HG02852 (cell line): ENCODE measurements around the gene ATL1.
"Not testable (repeated sequence)": the region's sequence is repeated elsewhere in the genome, so short reads cannot be mapped to it uniquely, and the experiment has no call there.

ENCODE experiments used
- ATAC-seq: cut with Tn5 transposase; IDR thresholded peaks from one replicate; pipeline ENCODE4 v1.9.1; 2021; ENCODE audit warnings: mild to moderate bottlenecking, moderate library complexity; ENCODE audit not compliant: unreplicated experiment

The ATL1 gene

DNA sequence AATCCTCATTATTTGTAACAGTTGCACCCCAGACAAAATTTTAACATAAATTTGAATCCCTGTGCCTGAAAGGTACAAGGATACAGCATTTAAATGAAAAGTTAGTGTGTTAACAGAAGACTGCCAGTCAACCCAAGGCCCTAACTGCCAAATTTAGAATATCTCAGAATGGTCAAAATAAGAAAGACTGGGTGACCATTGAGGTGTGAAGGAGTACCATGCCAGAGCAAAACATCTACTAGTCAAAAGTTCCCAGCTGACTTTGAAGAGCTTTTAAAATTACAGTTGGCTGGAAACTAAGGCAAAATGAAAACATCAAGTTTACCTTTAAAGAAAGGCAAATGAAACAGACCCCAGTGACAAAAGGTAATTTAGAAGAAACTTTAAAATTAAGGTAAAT lies 89.7 kb downstream of the ATL1 start:
- ATAC-seq: no peak

- no peak for ATAC-seq
These were observed 96.8 kb downstream of the ATL1 start for GRCh38 chr14:50656776-50657175.

DNA sequence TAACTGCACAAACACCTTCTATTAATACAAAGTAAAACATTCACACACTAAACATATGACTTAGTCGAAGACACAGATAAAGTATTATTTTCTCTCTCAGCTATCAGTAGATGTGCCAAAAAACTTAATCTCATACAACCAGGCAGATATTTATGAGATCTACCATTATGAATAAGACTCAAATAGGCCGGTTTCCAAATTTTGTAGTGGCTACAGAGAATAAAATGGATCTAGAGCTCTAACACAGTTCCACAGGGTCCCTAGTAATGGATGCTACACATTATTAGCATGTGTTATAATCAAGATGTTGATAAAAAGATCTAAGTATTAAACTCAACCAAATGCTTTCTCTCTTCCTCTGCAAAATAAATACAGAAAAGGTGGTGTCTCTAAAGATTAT lies 97.8 kb downstream of the ATL1 start:
- no peak for ATAC-seq

DNA sequence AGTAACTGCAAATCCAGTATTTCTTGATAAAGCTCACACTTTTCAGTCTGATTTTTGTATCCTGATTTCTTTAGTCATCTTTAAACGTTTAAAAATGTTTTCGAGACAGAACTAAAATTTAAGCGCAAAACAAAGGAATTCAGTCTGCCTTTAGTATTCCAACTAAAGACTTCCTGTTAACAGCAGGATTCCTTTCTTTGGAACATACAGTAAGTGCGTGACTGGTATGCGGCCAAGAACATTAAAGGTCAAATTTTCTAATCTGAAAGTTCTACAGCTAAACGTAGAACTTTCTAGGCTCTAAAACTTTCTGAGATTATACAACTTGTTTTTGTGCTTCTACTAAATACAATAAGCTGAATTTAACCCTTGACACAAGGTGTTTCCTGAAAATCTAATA lies 98.3 kb downstream of the ATL1 start:
- no peak for ATAC-seq

- no peak for ATAC-seq
These were observed 99.5 kb downstream of the ATL1 start for GRCh38 chr14:50659327-50659974.

GRCh38 chr14:50664579-50664978 lies 104.6 kb downstream of the ATL1 start:
- ATAC-seq: not testable (repeated sequence)

DNA sequence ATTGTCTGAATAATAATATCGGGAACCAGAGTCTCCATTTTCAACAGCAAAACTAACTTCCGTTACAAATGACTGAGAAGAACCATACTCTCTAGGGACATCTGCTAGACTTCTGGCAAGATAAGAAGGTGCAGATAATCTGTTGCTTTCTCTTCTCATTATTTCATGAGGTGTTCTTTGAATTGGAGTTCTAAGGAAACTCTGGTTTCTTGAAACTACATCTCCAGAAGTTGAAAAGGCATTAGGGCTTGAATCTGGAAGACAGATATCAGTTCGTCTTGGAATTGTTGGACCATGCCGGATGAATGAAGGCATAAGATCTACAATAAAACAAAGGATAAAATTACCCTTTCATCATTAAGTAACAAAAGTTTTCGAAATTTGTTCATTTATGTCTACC lies 105.4 kb downstream of the ATL1 start:
- not testable (repeated sequence) for ATAC-seq

- ATAC-seq: no peak
These were observed 107.1 kb downstream of the ATL1 start for GRCh38 chr14:50666772-50667683.

DNA sequence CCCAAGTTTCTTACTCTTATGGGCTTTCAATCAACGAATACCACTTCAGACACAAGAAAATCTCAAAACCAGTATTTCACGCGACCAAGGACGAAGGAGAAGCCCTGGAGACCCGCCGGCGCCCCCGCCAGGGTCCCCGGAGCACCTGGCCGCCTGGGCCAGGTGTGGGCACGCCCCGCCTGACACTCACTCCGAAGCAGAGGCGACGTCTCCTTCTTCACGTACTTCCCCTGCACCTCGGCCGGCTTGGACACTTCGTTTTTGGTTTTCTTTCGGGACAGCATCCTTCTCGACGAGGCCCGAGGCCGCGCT lies 107.7 kb downstream of the ATL1 start:
- peak; percentile 40 for ATAC-seq

DNA sequence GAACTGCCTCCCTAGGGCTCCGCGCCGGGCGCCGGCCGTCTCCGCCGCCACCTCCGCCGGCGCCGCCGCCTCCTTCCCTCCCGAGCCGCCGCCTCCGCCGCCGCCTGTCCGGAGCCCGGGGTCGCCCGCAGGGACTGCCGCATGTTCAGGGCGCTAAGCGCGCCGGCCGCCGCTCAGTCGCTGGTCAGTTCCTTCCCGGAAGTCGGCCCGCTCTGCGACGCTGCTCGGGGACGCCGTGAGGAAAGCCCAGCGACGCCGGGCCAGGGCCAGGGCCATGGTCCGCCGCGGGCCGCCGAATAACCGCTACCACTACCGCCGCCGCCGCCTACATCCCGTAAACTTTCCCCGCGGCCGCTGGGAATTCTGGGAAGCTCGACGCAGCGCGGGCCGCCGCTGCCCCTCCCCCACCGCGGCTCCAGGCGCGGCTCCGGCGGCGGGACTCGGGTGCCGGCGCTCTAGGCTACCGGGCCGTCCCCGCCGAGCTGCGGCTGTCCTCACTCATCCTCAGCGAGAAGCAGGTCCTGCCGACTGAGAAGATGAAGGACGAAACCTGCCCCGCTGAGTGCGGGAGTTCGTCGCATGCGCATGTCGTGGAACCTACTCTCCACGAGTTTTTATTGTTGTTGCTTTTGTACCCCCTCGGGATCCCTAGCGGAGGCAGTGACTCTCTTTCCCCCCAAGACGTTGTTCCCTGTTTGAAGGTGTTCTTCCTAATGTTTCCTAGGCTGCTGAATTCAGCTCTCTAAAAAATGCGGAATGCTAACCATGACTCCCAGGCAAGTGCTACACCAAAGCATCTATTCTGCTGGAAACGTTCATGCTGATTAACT lies 108.3 kb downstream of the ATL1 start, which contains the start of gene SAV1:
Gene SAV1 (minus strand): TSS at position 311 of the 830 bp plus-strand sequence. CDS start 339 bp downstream, outside the sequence.
- ATAC-seq: peak; percentile 56

DNA sequence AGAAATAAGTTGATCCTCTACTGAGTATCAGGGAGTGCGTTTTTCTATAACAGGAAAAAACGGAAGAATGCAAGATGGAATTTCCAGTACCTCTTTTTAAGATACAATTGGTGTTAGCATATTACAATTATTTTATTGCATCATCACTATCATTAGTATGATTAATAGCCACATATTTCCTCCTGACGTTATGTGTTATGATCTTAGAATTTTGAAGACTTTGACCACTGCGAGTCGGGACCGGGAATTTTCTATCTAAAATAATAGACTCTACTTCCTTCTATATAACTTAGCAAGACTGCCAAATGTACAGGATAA lies 108.8 kb downstream of the ATL1 start:
- ATAC-seq: no peak

DNA sequence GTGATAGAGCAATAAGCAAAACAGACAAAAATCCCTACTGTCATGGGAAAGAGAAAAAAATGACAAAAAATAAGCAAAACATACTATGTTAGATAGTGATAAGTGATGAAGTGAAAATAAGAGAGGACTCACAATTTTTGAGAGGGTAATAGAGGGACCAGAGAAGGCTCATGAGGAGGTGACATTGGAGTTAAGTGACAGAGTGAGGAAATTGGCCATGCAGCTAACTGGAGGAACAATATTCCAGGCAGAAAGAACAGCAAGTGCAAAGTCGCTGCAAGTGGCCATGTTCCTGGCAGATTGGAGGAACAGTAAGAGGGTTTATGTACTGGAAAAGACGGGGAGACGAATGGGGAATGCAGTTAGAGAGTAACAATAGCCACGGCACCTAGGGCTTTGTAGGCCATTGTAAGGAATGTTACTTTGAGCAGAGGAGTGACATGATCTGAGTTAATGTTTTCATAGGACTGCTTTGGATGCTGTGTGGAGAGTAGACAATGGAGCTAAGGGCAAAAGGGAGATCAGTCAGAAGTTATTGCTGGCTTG lies 109.6 kb downstream of the ATL1 start:
- ATAC-seq: no peak

DNA sequence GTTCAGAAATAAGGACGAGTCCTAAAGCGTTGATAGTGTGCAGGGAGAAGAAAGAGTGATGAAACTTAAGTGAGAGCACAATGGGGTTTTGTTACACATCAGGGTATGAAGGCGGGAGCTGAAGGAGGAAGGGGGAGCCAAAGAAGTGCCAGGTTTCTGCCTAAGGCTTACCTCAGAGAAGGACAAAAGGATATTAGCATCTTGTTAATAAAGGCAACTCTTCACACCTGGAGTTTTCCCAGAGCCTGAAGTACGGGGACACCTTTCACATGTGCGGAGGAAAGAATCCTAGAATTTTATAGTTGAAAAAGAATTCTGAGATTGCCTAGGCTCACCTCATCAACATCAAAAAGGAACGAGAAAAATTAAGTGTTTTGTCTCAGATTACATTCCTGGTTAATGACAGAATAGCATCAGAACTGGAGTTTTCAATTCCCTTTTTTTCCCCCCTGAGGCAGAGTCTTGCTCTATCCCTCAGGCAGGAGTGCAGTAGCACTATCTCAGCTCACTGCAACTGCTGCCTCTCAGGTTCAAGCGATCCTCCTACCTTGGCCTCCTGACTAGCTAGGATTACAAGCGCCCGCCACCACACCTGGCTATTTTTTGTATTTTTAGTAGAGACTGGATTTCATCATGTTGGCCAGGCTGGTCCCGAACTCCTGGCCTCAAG lies 110.4 kb downstream of the ATL1 start:
- ATAC-seq: no peak

DNA sequence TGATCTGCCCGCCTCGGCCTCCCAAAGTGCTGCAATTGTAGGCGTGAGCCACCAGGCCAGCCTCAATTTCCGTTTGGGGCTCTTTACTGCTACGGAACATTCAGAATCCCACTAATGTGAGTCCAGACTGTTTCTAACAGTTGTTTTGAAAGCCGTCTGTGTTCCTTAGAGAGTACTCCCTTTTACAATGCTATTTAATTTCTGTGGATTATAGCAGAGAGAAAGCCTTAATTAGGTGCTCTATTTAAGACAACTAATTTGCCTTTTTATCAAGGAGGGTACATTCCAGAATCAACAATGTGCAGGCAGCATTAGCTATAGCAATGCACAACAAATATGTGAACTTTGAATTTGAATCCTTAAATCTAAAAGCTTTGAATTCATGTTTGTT lies 110.9 kb downstream of the ATL1 start:
- ATAC-seq: no peak

- ATAC-seq: no peak
These were observed 115.7 kb downstream of the ATL1 start for GRCh38 chr14:50675597-50675996.

DNA sequence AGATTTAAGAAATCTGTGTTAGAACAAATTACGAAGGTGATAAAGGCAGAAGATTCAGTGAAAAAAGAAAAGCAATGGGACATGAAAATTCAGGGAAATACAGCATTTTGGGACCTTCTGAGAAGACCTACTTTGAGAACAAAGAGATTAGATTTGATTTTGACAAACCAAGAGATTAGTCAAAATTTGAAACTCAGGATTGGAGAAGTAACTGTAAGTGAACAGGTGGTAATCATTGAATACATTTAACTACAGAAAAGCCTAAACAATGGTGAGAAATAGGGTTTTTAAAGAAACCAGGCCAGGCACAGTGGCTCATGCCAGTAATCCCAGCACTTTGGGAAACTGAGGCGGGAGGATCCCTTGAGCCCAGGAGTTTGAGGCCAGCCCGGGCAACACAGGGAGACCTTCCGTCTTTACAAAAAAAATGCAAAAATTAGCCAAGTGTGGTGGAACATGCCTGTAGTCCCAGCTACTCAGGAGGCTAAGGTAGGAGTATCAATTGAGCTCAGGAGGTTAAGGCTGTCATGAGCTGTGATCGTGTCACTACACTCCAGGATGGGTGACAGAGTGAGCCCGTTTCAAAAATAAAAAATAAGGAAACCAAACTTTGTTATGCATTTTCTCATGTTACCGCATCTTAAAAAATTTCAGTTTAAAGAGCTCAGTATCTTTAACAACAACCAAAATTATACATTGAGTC lies 117.0 kb downstream of the ATL1 start:
- ATAC-seq: no peak

GRCh38 chr14:50677527-50678063 lies 117.7 kb downstream of the ATL1 start:
- ATAC-seq: no peak

GRCh38 chr14:50678163-50678562 lies 118.2 kb downstream of the ATL1 start:
- ATAC-seq: no peak

DNA sequence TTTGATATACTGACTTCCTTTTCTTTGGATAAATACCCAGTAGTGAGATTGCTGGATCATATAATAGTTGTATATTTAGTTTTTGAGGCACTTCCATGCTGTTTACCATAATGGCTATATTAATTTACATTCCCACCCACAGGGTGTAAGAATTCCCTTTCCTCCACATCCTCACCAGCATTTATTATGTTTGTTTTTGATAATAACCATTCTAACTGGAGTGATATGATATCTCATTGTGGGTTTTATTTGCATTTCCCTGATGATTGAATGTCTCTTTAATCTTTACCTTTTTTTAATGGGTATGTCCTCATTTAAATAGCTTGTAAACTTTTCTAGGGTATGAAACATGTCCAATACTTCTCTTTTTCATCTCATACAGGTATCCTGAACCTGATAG lies 119.7 kb downstream of the ATL1 start:
- ATAC-seq: no peak
